Large intestine (tissue), 3 donors: ENCODE measurements around the gene ZNF423. TPM values are rescaled to one million over a fixed set of nuclear protein-coding genes. Genes with fewer than 3 reads are reported as not detected.

ENCODE experiments used
- DNase-seq, 2 donors: peaks; one replicate each; pipeline versions ENCODE4 v3.0.0 to v3.0.0-alpha.2; 2013
- H3K27ac ChIP-seq: one replicate; pipeline ENCODE4 v1.5.1; 2013; ENCODE audit warnings: low read length
- H3K27me3 ChIP-seq: 2 replicates; pipeline ENCODE4 v1.6.1; 2013; ENCODE audit warnings: low read length; ENCODE audit not compliant: control insufficient read depth, insufficient read depth
- H3K36me3 ChIP-seq: 2 replicates; pipeline ENCODE4 v1.6.1; 2013; ENCODE audit warnings: low read length; ENCODE audit not compliant: control insufficient read depth, insufficient read depth
- H3K4me1 ChIP-seq: one replicate; pipeline ENCODE4 v1.6.1; 2013; ENCODE audit warnings: low read length; ENCODE audit not compliant: control insufficient read depth, insufficient read depth
- H3K4me3 ChIP-seq: one replicate; pipeline ENCODE4 v1.5.1; 2013; ENCODE audit warnings: low read length
- H3K9me3 ChIP-seq: one replicate; pipeline ENCODE4 v1.6.1; 2013; ENCODE audit warnings: mild to moderate bottlenecking, low read depth, low read length, moderate library complexity; ENCODE audit not compliant: control insufficient read depth
- WGBS: methylation state at CpG from one replicate; pipeline ENCODE4 v1.1.5; 2013; ENCODE audit warnings: low lambda C conversion rate; ENCODE audit not compliant: insufficient coverage; 5-methylcytosine and 5-hydroxymethylcytosine counted together
- polyA plus RNA-seq: library from polyadenylated mRNA; unstranded; fragments of 120-200 nt; gene quantifications from one replicate; pipeline ENCODE4 v1.2.1, GENCODE V29; 2013

Gene ZNF423
- polyA plus RNA-seq, 1 donor: 6.7 TPM

GRCh38 chr16:49727611-49728010 lies 128.3 kb downstream of the ZNF423 start:
- H3K9me3 ChIP-seq: peaks cover 4% of the 10 kb centered on the region
- no peak overlapping the region for H3K27ac ChIP-seq
- no peaks in the 10 kb centered on the region for H3K27me3 ChIP-seq
- H3K36me3 ChIP-seq: peaks cover 19% of the 10 kb centered on the region
- WGBS: no CpG with 5 or more reads among the region's 11 CpGs
- no peaks in the 10 kb centered on the region for H3K4me1 ChIP-seq
- no peak for DNase-seq
- H3K4me3 ChIP-seq: no peak overlapping the region

- no peak for DNase-seq
- Histone ChIP-seq H3K27ac (no peak overlapping the region), H3K27me3 (no peaks in the 10 kb centered on the region), H3K4me1 (no peaks in the 10 kb centered on the region), H3K9me3 (peaks cover 4% of the 10 kb centered on the region), H3K4me3 (no peak overlapping the region), H3K36me3 (peaks cover 19% of the 10 kb centered on the region)
- WGBS: no CpG with 5 or more reads among the region's 6 CpGs
These were observed 129.8 kb downstream of the ZNF423 start for GRCh38 chr16:49726155-49726554.

DNA sequence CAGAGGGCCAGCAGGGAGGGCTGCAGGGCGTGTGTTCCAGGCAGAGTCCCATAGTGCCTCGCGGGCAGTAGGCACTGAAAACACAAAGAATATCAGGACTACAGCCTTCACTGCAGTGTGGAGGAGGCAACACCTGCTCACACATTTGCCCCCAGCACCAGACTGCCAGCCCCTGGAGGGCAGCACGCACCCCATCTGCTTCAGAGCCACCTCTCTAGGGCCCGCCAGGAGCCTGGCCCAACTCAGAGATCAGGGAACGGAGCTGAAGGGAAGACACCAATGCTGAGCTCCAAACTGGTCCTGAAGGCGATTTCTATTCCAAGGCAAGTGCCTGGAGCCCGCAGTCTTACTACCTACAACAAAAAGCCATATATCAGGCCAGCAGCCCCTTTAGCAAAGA lies 130.3 kb downstream of the ZNF423 start:
- WGBS: no CpG with 5 or more reads among the region's 8 CpGs
- Histone ChIP-seq H3K9me3 (peaks cover 4% of the 10 kb centered on the region), H3K4me1 (no peaks in the 10 kb centered on the region), H3K36me3 (peaks cover 16% of the 10 kb centered on the region), H3K4me3 (no peak overlapping the region), H3K27me3 (no peaks in the 10 kb centered on the region), H3K27ac (no peak overlapping the region)
- DNase-seq: no peak

DNA sequence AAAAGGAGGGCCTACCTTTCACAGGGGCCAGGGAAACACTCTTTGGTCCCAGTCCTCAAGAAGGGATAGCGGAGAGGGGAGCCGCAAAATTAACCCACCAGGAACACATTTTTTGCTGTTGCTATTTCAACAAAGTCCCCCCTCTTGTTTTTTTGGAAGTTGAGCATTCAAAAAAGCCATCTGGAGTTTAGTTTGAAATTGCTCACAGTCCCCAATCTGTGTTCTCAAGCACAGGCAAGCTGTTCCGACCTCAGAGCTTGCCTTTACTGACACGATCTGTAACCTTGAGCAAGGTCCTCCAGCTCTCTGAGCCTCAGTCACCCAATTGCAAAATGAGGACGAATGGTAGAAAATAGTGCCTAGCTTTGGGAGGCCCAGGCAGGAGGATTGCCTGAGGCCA lies 131.1 kb downstream of the ZNF423 start:
- DNase-seq: no peak
- no CpG with 5 or more reads among the region's 5 CpGs for WGBS
- peaks cover under 1% of the 10 kb centered on the region for H3K9me3 ChIP-seq
- no peaks in the 10 kb centered on the region for H3K4me1 ChIP-seq
- H3K36me3 ChIP-seq: peaks cover 7% of the 10 kb centered on the region
- H3K27me3 ChIP-seq: no peaks in the 10 kb centered on the region
- H3K27ac ChIP-seq: no peak overlapping the region
- no peak overlapping the region for H3K4me3 ChIP-seq

- Histone ChIP-seq H3K4me1 (no peaks in the 10 kb centered on the region), H3K4me3 (no peak overlapping the region), H3K27ac (no peak overlapping the region), H3K27me3 (no peaks in the 10 kb centered on the region), H3K36me3 (peaks cover 2% of the 10 kb centered on the region), H3K9me3 (no peaks in the 10 kb centered on the region)
- no CpG with 5 or more reads among the region's 1 CpG for WGBS
- DNase-seq: no peak
These were observed 132.6 kb downstream of the ZNF423 start for GRCh38 chr16:49723310-49723709.

DNA sequence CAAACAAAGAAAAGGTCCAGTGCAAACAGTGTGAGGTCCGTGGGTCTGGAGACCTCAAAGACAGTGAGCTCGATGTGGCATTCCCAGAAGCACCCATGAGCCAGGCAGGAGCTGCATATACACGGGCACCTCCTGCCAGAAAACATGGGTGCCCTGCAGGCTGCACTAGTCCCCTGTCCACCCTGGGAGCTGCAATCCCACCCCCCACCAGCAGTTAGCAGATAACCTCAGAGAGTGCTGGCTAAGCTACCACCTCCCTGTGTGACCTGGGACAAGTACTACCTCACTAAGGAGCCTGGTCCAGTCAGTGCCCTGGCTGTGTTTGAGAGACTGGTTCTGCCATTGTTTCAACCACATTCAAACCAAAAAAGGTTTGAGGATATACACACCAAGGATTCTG lies 135.7 kb downstream of the ZNF423 start:
- DNase-seq: no peak
- WGBS: no CpG with 5 or more reads among the region's 3 CpGs

GRCh38 chr16:49717689-49718088 lies 138.2 kb downstream of the ZNF423 start:
- WGBS: no CpG with 5 or more reads among the region's 4 CpGs
- DNase-seq: no peak
- no peaks in the 10 kb centered on the region for H3K4me1 ChIP-seq
- no peak overlapping the region for H3K27ac ChIP-seq
- no peaks in the 10 kb centered on the region for H3K27me3 ChIP-seq
- no peak overlapping the region for H3K4me3 ChIP-seq
- peaks cover 2% of the 10 kb centered on the region for H3K36me3 ChIP-seq
- H3K9me3 ChIP-seq: no peaks in the 10 kb centered on the region

More for the DNA sequence above, 135.7 kb downstream of the ZNF423 start:
- H3K27me3 ChIP-seq: no peaks in the 10 kb centered on the region
- H3K9me3 ChIP-seq: no peaks in the 10 kb centered on the region
- no peak overlapping the region for H3K4me3 ChIP-seq
- peaks cover 2% of the 10 kb centered on the region for H3K36me3 ChIP-seq
- H3K4me1 ChIP-seq: no peaks in the 10 kb centered on the region
- H3K27ac ChIP-seq: no peak overlapping the region

DNA sequence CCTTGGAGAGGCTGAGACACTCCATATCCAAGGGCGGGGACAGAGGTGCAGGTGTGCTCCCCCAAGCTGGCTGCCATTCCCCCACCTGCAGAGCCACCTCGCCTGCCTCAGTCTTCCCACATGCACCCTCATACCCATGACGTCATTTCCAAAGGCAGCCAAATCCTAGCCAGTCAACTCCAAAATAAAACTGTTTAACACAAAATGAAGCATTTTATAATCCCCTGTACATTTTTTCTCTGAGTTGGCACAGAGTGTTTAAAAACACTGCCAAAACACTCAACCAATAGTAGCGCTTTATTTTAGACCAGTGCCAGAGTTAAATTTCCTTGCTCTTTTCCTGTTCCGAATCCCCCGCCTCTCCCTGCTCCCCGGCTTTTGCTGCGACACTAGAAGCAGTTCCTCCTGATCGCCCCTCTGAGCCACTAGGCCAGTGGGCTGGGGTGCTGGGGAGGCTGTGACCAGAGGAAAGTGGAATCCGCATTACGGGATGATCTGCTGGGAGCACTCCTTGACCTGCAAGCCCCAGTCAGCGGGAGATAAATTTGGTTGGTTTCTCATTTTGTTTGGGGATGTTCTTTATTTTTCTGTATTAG lies 139.5 kb downstream of the ZNF423 start:
- Histone ChIP-seq H3K27me3 (no peaks in the 10 kb centered on the region), H3K9me3 (no peaks in the 10 kb centered on the region), H3K27ac (no peak overlapping the region), H3K4me3 (no peak overlapping the region), H3K4me1 (no peaks in the 10 kb centered on the region), H3K36me3 (peaks cover 2% of the 10 kb centered on the region)
- no peak for DNase-seq
- no CpG with 5 or more reads among the region's 12 CpGs for WGBS

DNA sequence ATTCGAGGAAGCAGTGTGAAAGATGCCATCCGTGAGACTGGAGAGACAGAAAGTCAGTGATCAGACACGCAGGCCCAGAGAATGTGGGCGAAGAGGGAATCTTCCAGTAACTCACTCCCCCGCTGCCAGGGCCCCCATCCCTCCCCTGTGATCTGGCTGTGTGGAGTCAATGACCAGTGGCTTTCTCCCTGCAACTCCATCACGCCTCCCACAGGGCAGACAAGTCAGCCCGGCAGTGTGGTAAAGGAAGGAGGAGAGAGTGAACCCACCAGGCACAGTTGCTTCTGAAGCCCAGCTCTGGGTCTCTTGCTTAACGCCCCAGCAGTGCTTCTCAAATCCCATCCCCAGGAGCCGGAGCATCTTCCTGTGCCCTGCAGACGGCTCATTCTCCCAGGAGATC lies 142.1 kb downstream of the ZNF423 start:
- 80% methylated on average over 1 of the region's 10 CpGs for WGBS
- Histone ChIP-seq H3K27ac (no peak overlapping the region), H3K4me1 (no peaks in the 10 kb centered on the region), H3K4me3 (no peak overlapping the region), H3K9me3 (no peaks in the 10 kb centered on the region), H3K27me3 (no peaks in the 10 kb centered on the region), H3K36me3 (peaks cover 2% of the 10 kb centered on the region)
- DNase-seq: no peak

DNA sequence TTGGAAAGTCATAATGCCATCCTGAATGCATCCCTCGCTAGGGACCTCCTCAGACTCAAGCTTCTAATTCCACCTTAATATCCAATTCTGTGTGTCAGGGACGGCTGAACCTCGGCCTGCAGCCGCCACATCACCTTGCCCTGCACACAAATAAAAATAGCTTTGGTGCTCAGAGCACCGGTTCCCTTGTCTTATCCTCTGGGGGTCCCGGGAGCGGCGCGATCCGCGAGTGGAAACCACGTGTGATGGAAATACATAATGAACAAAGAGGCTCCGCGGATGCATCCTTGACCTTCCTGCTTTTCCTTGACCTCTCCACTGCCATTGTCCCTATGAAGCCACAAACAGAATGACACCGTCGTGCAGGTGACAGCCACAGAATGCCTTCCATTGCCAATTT lies 143.4 kb downstream of the ZNF423 start:
- no peaks in the 10 kb centered on the region for H3K9me3 ChIP-seq
- no CpG with 5 or more reads among the region's 16 CpGs for WGBS
- no peak overlapping the region for H3K27ac ChIP-seq
- no peaks in the 10 kb centered on the region for H3K27me3 ChIP-seq
- H3K4me3 ChIP-seq: no peak overlapping the region
- no peaks in the 10 kb centered on the region for H3K4me1 ChIP-seq
- no peak for DNase-seq
- H3K36me3 ChIP-seq: peaks cover 2% of the 10 kb centered on the region

GRCh38 chr16:49712106-49712505 lies 143.8 kb downstream of the ZNF423 start:
- H3K36me3 ChIP-seq: no peaks in the 10 kb centered on the region
- no peak for DNase-seq
- H3K9me3 ChIP-seq: no peaks in the 10 kb centered on the region
- no peaks in the 10 kb centered on the region for H3K27me3 ChIP-seq
- H3K4me1 ChIP-seq: no peaks in the 10 kb centered on the region
- WGBS: 100% methylated on average over 3 of the region's 9 CpGs
- H3K27ac ChIP-seq: no peak overlapping the region
- no peak overlapping the region for H3K4me3 ChIP-seq
